GM19025 (cell line): ENCODE measurements around the gene CAMSAP3.
"Not testable (repeated sequence)": the region's sequence is repeated elsewhere in the genome, so short reads cannot be mapped to it uniquely, and the experiment has no call there.

Source experiments
- ATAC-seq: cut with Tn5 transposase; IDR thresholded peaks from one replicate; pipeline ENCODE4 v1.9.1; 2021; ENCODE audit warnings: mild to moderate bottlenecking, low read depth, moderate library complexity; ENCODE audit not compliant: unreplicated experiment

Gene CAMSAP3

GRCh38 chr19:7577422-7577821 lies 18.2 kb upstream of the CAMSAP3 start:
- ATAC-seq: not testable (repeated sequence)

- no peak for ATAC-seq
Measured at GRCh38 chr19:7578127-7578526, 17.5 kb upstream of the CAMSAP3 start.

- no peak for ATAC-seq
Measured at GRCh38 chr19:7579182-7579581, 16.5 kb upstream of the CAMSAP3 start.

- ATAC-seq: no peak
Measured at GRCh38 chr19:7582446-7582845, 13.2 kb upstream of the CAMSAP3 start.

- no peak for ATAC-seq
Measured at GRCh38 chr19:7589822-7590221, 5.8 kb upstream of the CAMSAP3 start.

- ATAC-seq: no peak
Measured at GRCh38 chr19:7590256-7590655, 5.4 kb upstream of the CAMSAP3 start.

GRCh38 chr19:7596211-7596937 lies 711 bp downstream of the CAMSAP3 start:
- peak; percentile 19 for ATAC-seq

- ATAC-seq: no peak
Measured at GRCh38 chr19:7597689-7598088, 2.0 kb downstream of the CAMSAP3 start.

GRCh38 chr19:7598180-7598579 lies 2.5 kb downstream of the CAMSAP3 start:
- ATAC-seq: no peak

- ATAC-seq: no peak
Measured at GRCh38 chr19:7600721-7601120, 5.1 kb downstream of the CAMSAP3 start.

GRCh38 chr19:7602240-7602934 lies 6.7 kb downstream of the CAMSAP3 start:
- ATAC-seq: no peak

- no peak for ATAC-seq
Measured at GRCh38 chr19:7602935-7603497, 7.4 kb downstream of the CAMSAP3 start.

GRCh38 chr19:7603919-7604318 lies 8.3 kb downstream of the CAMSAP3 start:
- no peak for ATAC-seq

- ATAC-seq: no peak
Measured at GRCh38 chr19:7605490-7606222, 10.0 kb downstream of the CAMSAP3 start.

- no peak for ATAC-seq
Measured at GRCh38 chr19:7606289-7606688, 10.6 kb downstream of the CAMSAP3 start.

- ATAC-seq: no peak
Measured at GRCh38 chr19:7607212-7607873, 11.7 kb downstream of the CAMSAP3 start.

- no peak for ATAC-seq
Measured at GRCh38 chr19:7607874-7608560, 12.4 kb downstream of the CAMSAP3 start.

GRCh38 chr19:7610491-7611240 lies 15.0 kb downstream of the CAMSAP3 start:
- no peak for ATAC-seq

GRCh38 chr19:7611541-7612279 lies 16.0 kb downstream of the CAMSAP3 start:
- no peak for ATAC-seq
